ENCODE data around the gene ESYT3. TPM values are rescaled to one million over a fixed set of nuclear protein-coding genes. Genes with fewer than 3 reads are reported as not detected.
"Not testable (repeated sequence)": the region's sequence is repeated elsewhere in the genome, so short reads cannot be mapped to it uniquely, and the experiment has no call there.

Gene ESYT3
- total RNA-seq, 1 donor from 2014 or later = 1.1 TPM

DNA sequence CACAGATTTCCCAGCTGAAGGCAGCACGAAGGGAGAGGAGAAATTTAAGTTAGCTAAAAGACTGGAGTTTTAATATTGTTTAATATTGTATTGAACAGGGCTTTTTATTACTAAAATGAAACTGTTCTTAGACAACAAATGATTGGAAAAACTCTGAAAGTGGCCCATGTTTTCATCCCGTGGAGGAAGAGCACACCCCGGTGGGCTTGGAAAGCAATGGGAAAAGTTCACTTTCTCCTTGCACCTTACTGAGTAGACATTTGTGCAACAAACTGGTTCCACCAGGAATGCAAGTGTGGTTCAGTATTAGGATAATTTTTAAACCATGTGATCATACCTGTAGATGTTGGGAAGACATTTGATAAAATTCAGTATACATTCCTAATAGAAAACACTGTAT lies 8.2 kb upstream of the ESYT3 start:
- no peaks in the 10 kb centered on the region for H3K27me3 ChIP-seq (ENCODE audit: control insufficient read depth, insufficient read depth, low read length)
- no peak for FAIRE-seq
- no peak for DNase-seq (ENCODE audit: low read depth)
- no peak overlapping the region for H3K4me3 ChIP-seq (ENCODE audit: low read depth, low read length)
- TF ChIP-seq, protein P1, sequence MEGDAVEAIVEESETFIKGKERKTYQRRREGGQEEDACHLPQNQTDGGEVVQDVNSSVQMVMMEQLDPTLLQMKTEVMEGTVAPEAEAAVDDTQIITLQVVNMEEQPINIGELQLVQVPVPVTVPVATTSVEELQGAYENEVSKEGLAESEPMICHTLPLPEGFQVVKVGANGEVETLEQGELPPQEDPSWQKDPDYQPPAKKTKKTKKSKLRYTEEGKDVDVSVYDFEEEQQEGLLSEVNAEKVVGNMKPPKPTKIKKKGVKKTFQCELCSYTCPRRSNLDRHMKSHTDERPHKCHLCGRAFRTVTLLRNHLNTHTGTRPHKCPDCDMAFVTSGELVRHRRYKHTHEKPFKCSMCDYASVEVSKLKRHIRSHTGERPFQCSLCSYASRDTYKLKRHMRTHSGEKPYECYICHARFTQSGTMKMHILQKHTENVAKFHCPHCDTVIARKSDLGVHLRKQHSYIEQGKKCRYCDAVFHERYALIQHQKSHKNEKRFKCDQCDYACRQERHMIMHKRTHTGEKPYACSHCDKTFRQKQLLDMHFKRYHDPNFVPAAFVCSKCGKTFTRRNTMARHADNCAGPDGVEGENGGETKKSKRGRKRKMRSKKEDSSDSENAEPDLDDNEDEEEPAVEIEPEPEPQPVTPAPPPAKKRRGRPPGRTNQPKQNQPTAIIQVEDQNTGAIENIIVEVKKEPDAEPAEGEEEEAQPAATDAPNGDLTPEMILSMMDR (IDR thresholded peaks at IDR 0.05; ENCODE audit: insufficient read depth, low read length, severe bottlenecking) = no peak
- H3K36me3 ChIP-seq (ENCODE audit: control insufficient read depth, insufficient read depth, low read length) = no peaks in the 10 kb centered on the region

DNA sequence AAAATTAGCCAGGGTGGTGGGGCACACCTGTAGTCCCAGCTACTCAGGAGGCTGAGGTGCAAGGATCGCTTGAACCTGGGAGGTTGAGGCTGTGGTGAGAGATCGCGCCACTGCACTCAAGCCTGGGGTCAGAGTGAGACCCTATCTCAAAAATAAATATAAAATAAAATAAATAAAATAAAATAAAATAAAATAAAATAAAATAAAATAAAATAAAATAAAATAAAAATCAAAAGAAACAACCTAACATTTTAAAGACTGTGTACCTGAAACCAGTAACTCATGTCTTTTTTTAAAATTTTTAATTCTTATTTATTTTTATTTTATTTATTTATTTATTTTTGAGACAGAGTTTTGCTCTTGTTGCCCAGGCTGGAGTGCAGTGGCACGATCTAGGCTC lies 7.7 kb upstream of the ESYT3 start:
- FAIRE-seq; H3K36me3 ChIP-seq (ENCODE audit: control insufficient read depth, insufficient read depth, low read length); DNase-seq (ENCODE audit: low read depth); H3K4me3 ChIP-seq (ENCODE audit: low read depth, low read length); H3K27me3 ChIP-seq (ENCODE audit: control insufficient read depth, insufficient read depth, low read length): not testable (repeated sequence)

DNA sequence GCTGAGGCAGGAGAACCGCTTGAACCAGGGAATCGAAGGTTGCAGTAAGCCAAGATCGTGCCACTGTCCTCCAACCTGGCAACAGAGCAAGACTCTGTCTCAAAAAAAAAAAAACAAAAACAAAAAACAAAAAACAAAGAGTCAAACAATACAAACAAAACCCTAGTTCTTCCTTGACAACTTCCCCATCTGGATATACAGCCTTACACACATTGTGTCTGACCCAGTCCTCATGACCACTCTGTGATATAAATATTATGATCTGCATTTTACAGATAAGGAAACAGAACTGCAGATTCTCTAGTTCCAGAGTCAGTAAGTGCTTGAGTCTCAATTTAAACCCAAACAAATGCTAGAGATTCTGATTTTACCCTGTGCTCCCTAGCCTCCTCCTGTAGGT lies 4.8 kb upstream of the ESYT3 start:
- Histone ChIP-seq H3K36me3 (ENCODE audit: control insufficient read depth, insufficient read depth, low read length) (no peaks in the 10 kb centered on the region), H3K27me3 (ENCODE audit: control insufficient read depth, insufficient read depth, low read length) (peaks cover 7% of the 10 kb centered on the region), H3K4me3 (ENCODE audit: low read depth, low read length) (no peak overlapping the region)
- no peak for DNase-seq (ENCODE audit: low read depth)
- TF ChIP-seq, protein P1 (IDR thresholded peaks at IDR 0.05; ENCODE audit: insufficient read depth, low read length, severe bottlenecking) = no peak
- no peak for FAIRE-seq

DNA sequence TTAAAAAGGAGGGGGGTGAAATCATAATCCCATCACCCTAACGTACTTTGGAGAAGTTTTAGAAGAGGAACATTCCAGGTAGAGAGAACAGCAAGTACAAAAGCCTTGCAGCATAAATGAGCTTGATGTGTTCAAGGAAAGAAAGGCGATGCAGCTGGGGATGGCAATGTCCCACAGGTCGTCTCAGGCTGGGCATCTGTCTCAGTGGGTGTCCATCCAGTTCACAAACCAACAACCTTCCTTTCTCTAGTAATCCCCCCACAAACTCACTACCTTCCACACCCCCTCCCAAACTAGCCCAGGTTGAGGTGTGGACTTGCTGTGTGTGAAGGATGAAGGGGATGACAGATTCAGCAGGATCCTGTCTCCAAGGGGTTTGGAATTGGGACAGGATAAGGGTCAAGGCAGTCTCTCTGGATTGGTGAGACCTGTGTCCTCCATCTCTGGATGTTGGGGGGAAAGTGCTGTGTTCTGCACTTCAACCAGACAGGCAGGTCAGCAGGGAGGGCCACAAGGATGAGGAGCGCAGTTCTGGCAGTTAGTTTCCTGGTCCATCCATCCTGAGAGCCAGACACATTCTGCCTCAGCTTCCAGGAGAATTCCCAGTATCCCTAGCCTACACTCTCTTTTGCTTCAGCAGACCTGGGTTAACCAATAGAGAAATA lies 1.7 kb upstream of the ESYT3 start:
- no peak for FAIRE-seq
- TF ChIP-seq, protein P1 (IDR thresholded peaks at IDR 0.05; ENCODE audit: insufficient read depth, low read length, severe bottlenecking) = no peak
- no peak for DNase-seq (ENCODE audit: low read depth)
- H3K27me3 ChIP-seq (ENCODE audit: control insufficient read depth, insufficient read depth, low read length) = peaks cover 15% of the 10 kb centered on the region
- H3K36me3 ChIP-seq (ENCODE audit: control insufficient read depth, insufficient read depth, low read length) = no peaks in the 10 kb centered on the region
- no peak overlapping the region for H3K4me3 ChIP-seq (ENCODE audit: low read depth, low read length)

DNA sequence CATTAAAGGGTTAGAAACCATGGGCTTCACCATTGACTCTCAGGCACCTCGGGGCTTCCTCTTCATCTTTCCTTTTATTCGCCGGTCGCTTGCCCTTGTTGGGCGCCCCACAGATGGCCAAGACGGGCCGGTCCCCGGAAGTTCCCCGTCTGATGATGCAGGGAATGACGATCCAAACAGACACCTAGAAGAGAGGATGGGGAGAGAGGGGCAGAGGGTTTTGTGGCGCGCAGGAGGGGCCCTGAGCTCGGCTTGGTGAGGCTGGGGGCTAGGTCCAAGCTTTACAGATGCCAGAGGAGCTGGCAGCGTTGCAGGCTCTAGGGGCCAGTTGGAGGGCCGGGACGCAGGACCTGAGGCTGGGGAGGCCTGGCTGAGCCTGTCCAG lies 532 bp upstream of the ESYT3 start:
- Histone ChIP-seq H3K4me3 (ENCODE audit: low read depth, low read length) (no peak overlapping the region), H3K36me3 (ENCODE audit: control insufficient read depth, insufficient read depth, low read length) (no peaks in the 10 kb centered on the region), H3K27me3 (ENCODE audit: control insufficient read depth, insufficient read depth, low read length) (peaks cover 15% of the 10 kb centered on the region)
- DNase-seq (ENCODE audit: low read depth) (no peak), FAIRE-seq (no peak)
- TF ChIP-seq, protein P1 (IDR thresholded peaks at IDR 0.05; ENCODE audit: insufficient read depth, low read length, severe bottlenecking) = no peak

DNA sequence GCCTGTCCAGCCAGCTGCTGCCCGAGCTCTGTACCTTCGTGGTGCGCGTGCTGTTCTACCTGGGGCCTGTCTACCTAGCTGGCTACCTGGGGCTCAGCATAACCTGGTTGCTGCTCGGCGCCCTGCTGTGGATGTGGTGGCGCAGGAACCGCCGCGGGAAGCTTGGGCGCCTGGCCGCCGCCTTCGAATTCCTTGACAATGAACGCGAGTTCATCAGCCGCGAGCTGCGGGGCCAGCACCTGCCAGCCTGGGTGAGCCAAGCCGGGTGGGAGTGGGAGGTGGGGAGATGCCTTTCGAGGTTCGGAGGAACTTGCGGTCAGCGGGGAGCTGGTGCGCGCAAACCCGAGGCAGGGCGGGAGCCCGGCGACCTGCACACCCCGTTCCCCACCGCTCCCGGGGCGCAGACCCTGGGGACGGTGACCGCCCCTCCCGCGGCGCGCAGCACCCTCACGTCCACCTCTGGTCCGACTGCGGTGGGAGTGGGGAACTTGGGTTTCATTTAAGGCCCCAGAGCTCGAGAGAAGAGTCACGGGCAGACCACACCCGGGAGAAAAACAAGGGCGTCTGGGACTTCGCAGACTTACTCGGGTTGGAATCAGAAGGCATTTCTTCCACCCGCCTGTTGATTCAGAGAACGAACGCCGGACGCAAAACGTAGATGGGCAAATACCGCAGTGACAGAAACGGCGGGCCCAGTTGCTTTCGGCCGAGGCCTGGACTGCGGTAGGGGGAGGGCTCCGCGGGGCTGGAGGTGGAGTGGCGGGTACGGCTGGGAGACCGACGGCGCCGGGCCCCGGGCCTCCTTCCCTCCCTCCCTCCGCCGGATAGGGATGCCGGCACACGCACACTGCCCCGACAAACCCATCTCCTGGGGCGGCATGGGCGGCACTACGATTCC lies 708 bp downstream of the ESYT3 start:
- FAIRE-seq (no peak), DNase-seq (ENCODE audit: low read depth) (no peak)
- TF ChIP-seq, protein P1 (IDR thresholded peaks at IDR 0.05; ENCODE audit: insufficient read depth, low read length, severe bottlenecking) = no peak
- peak overlapping the region; percentile 44 for H3K4me3 ChIP-seq (ENCODE audit: low read depth, low read length)
- H3K36me3 ChIP-seq (ENCODE audit: control insufficient read depth, insufficient read depth, low read length) = no peaks in the 10 kb centered on the region
- peaks cover 15% of the 10 kb centered on the region for H3K27me3 ChIP-seq (ENCODE audit: control insufficient read depth, insufficient read depth, low read length)

Measured in bronchial epithelial cell (primary cell).